ENCODE measurements around the gene P2RY2. TPM values are rescaled to one million over a fixed set of nuclear protein-coding genes. Genes with fewer than 3 reads are reported as not detected.

Gene P2RY2
- total and polyA plus RNA-seq, 2 experiments from 2014 or later = 0.63 to 1.6 TPM

DNA sequence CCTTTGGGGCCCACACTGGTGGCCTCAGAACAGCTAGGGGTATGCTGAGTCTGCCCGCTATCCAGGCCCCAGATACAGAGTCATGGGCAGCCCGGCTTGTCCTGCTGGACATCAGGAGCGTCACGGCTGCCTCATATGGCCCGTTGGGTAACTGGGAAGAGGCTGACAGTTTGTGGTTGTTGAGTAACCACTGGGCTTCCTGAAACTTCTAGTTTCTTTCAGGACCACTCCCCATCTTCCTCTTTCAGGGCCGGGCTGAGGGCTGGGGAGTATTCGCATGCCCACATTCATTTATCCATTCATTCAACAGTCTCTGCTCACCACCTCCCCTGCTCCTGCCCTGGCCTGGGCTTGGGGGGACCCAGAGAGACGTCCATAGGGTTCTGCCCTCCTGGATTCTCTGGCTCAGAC is 13.4 kb upstream of the P2RY2 start:
- Mint-ChIP-seq H3K4me1 (peaks cover 16% of the 10 kb centered on the region), H3K9me3 (no peaks in the 10 kb centered on the region), H3K36me3 (ENCODE audit: low read depth) (no peaks in the 10 kb centered on the region), H3K27ac (no peak overlapping the region), H3K4me3 (no peak overlapping the region), H3K27me3 (ENCODE audit: insufficient read depth, low read depth, poor library complexity) (peaks cover 5% of the 10 kb centered on the region)
- Histone ChIP-seq H3K4me2 (no peak overlapping the region), H3K9me2 (ENCODE audit: insufficient read depth) (no peaks in the 10 kb centered on the region), H3K79me2 (replicated peaks; ENCODE audit: insufficient read depth) (no peaks in the 10 kb centered on the region), H3K27me3 (ENCODE audit: insufficient read depth) (no peaks in the 10 kb centered on the region), H4K20me1 (replicated peaks; ENCODE audit: insufficient read depth) (no peaks in the 10 kb centered on the region), H3K27ac (ENCODE audit: low read depth) (no peak overlapping the region), H3K4me1 (ENCODE audit: insufficient read depth) (peaks cover 18% of the 10 kb centered on the region), H3F3A (replicated peaks; ENCODE audit: low read depth) (no peaks in the 10 kb centered on the region), H3K4me3 (no peak overlapping the region), H3K36me3 (ENCODE audit: insufficient read depth) (no peaks in the 10 kb centered on the region), H2AFZ (no peak overlapping the region)
- ATAC-seq (no peak), DNase-seq (ENCODE audit: low spot score) (no peak)
- TF ChIP-seq, protein P1, sequence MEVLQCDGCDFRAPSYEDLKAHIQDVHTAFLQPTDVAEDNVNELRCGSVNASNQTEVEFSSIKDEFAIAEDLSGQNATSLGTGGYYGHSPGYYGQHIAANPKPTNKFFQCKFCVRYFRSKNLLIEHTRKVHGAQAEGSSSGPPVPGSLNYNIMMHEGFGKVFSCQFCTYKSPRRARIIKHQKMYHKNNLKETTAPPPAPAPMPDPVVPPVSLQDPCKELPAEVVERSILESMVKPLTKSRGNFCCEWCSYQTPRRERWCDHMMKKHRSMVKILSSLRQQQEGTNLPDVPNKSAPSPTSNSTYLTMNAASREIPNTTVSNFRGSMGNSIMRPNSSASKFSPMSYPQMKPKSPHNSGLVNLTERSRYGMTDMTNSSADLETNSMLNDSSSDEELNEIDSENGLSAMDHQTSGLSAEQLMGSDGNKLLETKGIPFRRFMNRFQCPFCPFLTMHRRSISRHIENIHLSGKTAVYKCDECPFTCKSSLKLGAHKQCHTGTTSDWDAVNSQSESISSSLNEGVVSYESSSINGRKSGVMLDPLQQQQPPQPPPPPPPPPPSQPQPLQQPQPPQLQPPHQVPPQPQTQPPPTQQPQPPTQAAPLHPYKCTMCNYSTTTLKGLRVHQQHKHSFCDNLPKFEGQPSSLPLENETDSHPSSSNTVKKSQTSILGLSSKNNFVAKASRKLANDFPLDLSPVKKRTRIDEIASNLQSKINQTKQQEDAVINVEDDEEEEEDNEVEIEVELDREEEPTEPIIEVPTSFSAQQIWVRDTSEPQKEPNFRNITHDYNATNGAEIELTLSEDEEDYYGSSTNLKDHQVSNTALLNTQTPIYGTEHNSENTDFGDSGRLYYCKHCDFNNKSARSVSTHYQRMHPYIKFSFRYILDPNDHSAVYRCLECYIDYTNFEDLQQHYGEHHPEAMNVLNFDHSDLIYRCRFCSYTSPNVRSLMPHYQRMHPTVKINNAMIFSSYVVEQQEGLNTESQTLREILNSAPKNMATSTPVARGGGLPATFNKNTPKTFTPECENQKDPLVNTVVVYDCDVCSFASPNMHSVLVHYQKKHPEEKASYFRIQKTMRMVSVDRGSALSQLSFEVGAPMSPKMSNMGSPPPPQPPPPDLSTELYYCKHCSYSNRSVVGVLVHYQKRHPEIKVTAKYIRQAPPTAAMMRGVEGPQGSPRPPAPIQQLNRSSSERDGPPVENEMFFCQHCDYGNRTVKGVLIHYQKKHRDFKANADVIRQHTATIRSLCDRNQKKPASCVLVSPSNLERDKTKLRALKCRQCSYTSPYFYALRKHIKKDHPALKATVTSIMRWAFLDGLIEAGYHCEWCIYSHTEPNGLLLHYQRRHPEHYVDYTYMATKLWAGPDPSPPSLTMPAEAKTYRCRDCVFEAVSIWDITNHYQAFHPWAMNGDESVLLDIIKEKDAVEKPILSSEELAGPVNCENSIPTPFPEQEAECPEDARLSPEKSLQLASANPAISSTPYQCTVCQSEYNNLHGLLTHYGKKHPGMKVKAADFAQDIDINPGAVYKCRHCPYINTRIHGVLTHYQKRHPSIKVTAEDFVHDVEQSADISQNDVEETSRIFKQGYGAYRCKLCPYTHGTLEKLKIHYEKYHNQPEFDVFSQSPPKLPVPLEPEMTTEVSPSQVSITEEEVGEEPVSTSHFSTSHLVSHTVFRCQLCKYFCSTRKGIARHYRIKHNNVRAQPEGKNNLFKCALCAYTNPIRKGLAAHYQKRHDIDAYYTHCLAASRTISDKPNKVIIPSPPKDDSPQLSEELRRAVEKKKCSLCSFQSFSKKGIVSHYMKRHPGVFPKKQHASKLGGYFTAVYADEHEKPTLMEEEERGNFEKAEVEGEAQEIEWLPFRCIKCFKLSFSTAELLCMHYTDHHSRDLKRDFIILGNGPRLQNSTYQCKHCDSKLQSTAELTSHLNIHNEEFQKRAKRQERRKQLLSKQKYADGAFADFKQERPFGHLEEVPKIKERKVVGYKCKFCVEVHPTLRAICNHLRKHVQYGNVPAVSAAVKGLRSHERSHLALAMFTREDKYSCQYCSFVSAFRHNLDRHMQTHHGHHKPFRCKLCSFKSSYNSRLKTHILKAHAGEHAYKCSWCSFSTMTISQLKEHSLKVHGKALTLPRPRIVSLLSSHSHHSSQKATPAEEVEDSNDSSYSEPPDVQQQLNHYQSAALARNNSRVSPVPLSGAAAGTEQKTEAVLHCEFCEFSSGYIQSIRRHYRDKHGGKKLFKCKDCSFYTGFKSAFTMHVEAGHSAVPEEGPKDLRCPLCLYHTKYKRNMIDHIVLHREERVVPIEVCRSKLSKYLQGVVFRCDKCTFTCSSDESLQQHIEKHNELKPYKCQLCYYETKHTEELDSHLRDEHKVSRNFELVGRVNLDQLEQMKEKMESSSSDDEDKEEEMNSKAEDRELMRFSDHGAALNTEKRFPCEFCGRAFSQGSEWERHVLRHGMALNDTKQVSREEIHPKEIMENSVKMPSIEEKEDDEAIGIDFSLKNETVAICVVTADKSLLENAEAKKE (CRISPR knock-in tag; IDR thresholded peaks at IDR 0.05) = no peak
- TF ChIP-seq, protein P2, sequence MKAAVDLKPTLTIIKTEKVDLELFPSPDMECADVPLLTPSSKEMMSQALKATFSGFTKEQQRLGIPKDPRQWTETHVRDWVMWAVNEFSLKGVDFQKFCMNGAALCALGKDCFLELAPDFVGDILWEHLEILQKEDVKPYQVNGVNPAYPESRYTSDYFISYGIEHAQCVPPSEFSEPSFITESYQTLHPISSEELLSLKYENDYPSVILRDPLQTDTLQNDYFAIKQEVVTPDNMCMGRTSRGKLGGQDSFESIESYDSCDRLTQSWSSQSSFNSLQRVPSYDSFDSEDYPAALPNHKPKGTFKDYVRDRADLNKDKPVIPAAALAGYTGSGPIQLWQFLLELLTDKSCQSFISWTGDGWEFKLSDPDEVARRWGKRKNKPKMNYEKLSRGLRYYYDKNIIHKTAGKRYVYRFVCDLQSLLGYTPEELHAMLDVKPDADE (IDR thresholded peaks at IDR 0.05) = no peak
- TF ChIP-seq CREB1 (CRISPR knock-in tag; IDR thresholded peaks at IDR 0.05; ENCODE audit: low read depth) (no peak), ZNF331 (CRISPR knock-in tag; IDR thresholded peaks at IDR 0.05; ENCODE audit: low read depth) (no peak), ZNF114 (CRISPR knock-in tag; IDR thresholded peaks at IDR 0.05) (no peak), JUNB (IDR thresholded peaks at IDR 0.05; ENCODE audit: unreplicated experiment) (no peak), EZH2 (IDR thresholded peaks at IDR 0.05; ENCODE audit: low read depth, unreplicated experiment) (no peak), NANOG (IDR thresholded peaks at IDR 0.05; ENCODE audit: borderline replicate concordance) (no peak), POLR2AphosphoS5 (IDR thresholded peaks at IDR 0.05; ENCODE audit: low read depth) (no peak), STAT1 (IDR thresholded peaks at IDR 0.05; ENCODE audit: unreplicated experiment) (no peak), EZH2phosphoT487 (IDR thresholded peaks at IDR 0.05; ENCODE audit: unreplicated experiment) (no peak)
- TF ChIP-seq, protein P3, sequence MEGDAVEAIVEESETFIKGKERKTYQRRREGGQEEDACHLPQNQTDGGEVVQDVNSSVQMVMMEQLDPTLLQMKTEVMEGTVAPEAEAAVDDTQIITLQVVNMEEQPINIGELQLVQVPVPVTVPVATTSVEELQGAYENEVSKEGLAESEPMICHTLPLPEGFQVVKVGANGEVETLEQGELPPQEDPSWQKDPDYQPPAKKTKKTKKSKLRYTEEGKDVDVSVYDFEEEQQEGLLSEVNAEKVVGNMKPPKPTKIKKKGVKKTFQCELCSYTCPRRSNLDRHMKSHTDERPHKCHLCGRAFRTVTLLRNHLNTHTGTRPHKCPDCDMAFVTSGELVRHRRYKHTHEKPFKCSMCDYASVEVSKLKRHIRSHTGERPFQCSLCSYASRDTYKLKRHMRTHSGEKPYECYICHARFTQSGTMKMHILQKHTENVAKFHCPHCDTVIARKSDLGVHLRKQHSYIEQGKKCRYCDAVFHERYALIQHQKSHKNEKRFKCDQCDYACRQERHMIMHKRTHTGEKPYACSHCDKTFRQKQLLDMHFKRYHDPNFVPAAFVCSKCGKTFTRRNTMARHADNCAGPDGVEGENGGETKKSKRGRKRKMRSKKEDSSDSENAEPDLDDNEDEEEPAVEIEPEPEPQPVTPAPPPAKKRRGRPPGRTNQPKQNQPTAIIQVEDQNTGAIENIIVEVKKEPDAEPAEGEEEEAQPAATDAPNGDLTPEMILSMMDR (conservative IDR thresholded peaks at IDR 0.05; ENCODE audit: low read depth in 2 of 2) = no peak
- TF ChIP-seq, protein P4, sequence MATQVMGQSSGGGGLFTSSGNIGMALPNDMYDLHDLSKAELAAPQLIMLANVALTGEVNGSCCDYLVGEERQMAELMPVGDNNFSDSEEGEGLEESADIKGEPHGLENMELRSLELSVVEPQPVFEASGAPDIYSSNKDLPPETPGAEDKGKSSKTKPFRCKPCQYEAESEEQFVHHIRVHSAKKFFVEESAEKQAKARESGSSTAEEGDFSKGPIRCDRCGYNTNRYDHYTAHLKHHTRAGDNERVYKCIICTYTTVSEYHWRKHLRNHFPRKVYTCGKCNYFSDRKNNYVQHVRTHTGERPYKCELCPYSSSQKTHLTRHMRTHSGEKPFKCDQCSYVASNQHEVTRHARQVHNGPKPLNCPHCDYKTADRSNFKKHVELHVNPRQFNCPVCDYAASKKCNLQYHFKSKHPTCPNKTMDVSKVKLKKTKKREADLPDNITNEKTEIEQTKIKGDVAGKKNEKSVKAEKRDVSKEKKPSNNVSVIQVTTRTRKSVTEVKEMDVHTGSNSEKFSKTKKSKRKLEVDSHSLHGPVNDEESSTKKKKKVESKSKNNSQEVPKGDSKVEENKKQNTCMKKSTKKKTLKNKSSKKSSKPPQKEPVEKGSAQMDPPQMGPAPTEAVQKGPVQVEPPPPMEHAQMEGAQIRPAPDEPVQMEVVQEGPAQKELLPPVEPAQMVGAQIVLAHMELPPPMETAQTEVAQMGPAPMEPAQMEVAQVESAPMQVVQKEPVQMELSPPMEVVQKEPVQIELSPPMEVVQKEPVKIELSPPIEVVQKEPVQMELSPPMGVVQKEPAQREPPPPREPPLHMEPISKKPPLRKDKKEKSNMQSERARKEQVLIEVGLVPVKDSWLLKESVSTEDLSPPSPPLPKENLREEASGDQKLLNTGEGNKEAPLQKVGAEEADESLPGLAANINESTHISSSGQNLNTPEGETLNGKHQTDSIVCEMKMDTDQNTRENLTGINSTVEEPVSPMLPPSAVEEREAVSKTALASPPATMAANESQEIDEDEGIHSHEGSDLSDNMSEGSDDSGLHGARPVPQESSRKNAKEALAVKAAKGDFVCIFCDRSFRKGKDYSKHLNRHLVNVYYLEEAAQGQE (IDR thresholded peaks at IDR 0.05; ENCODE audit: unreplicated experiment) = no peak

Data from GM23338 (cell line).